Breast epithelium (tissue), 3 donors: ENCODE data around the gene LASP1NB.

Experiments
- CTCF ChIP-seq, 3 donors: fragments of 450-650 bp; IDR thresholded peaks; one replicate each; pipeline ENCODE4 v1.5.1; 2016 to 2017; ENCODE audit warnings: antibody characterized with exemption in 3 of 3, mild to moderate bottlenecking in 3 of 3, moderate library complexity in 3 of 3
- POLR2A ChIP-seq: fragments of 450-650 bp; IDR thresholded peaks from one replicate; pipeline ENCODE4 v1.6.1; 2016; ENCODE audit warnings: antibody characterized with exemption, mild to moderate bottlenecking, moderate library complexity

GRCh38 chr17:38958756-38959155, 33.3 kb downstream of the LASP1NB start:
- TF ChIP-seq CTCF (IDR thresholded peaks at IDR 0.05) (no peak), POLR2A (no peak)
